OCI-LY1 (cell line): ENCODE data around the gene PACSIN2.

Source experiments
- CTCF ChIP-seq: fragments of 200-600 bp; sonication (generic), shearing (Covaris generic); IDR thresholded peaks from 2 replicates; pipeline ENCODE4 v1.5.1; 2017; ENCODE audit warnings: mild to moderate bottlenecking, antibody characterized with exemption, low read length, moderate library complexity, mixed read lengths
- EZH2 ChIP-seq: fragments of 200-600 bp; sonication (generic), shearing (Covaris generic); IDR thresholded peaks from 2 replicates; pipeline ENCODE4 v1.8.0; 2017; ENCODE audit warnings: borderline replicate concordance, mixed run types, mild to moderate bottlenecking, antibody characterized with exemption, low read length, moderate library complexity, mixed read lengths

- TF ChIP-seq CTCF (no peak), EZH2 (no peak)
These were observed 154.0 kb downstream of the PACSIN2 start for GRCh38 chr22:42860968-42861367.
